Activated CD4-positive, alpha-beta T cell treated with anti-CD3 and anti-CD28 coated beads for 24 hours (primary cell): ENCODE data around the gene SPOCK1.
"Not testable (repeated sequence)": the region's sequence is repeated elsewhere in the genome, so short reads cannot be mapped to it uniquely, and the experiment has no call there.

Source experiments
- DNase-seq, 2 donors: peaks; one replicate each; pipeline ENCODE4 v3.0.0-alpha.2; 2020; ENCODE audit warnings: low read depth in 2 of 2

SPOCK1 gene

GRCh38 chr5:137395011-137395755, 103.9 kb downstream of the SPOCK1 start:
- no peak for DNase-seq

DNA sequence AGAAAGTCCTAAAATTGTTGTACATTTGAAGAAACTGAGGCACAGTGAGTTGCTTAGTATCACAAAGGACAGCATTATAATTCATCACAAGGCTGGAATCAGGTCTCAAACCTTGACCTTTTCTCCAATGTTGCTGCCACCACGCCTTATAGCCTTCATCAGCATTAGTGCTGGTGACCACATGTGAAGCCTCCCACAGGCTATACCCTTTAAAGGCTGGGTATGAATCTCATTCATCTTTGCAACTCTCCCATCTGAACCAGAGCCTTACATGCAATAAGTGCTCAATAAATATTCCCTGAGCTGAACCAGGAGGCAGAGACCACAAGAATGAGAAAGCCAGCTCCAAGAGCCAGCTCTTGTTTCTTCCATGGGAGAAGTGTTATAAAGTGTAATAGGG, 104.7 kb downstream of the SPOCK1 start:
- DNase-seq: no peak

- no peak for DNase-seq
These were observed 105.7 kb downstream of the SPOCK1 start for GRCh38 chr5:137393196-137393993.

DNA sequence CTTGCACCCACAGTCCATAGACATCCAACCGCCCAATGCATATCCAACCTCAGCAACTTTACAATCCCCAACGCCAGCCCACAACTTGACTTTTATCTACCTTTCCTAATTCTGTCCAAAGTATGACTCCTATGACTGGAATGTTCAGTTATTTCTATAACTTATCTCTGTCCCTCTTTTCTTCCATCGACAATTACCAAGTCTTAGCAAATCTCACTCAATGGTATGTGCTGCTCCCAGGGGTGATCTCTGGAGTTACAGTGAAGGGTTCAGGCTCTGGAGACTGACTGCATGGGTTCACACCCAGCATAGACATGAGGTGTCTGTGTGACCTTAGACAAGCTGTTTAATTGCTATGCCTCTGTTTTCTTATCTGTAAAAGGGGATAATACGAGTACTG, 106.9 kb downstream of the SPOCK1 start:
- DNase-seq: no peak

DNA sequence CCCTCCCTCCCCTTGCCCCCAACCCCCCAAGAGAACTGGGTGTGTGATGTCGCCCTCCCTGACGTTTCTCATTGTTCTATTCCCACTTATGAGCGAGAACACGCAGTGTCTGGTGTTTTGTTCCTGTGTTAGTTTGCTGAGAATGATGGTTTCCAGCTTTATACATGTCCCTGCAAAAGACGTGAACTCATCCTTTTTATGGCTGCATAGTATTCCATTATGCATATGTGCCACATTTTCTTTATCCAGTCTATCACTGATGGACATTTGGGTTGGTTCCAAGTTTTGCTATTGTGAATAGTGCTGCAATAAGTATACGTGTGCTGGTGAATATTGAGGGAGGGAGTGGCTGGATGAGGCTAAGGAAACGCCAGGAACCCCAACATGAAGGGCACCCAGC, 108.1 kb downstream of the SPOCK1 start:
- not testable (repeated sequence) for DNase-seq

GRCh38 chr5:137389042-137389441, 110.1 kb downstream of the SPOCK1 start:
- no peak for DNase-seq

DNA sequence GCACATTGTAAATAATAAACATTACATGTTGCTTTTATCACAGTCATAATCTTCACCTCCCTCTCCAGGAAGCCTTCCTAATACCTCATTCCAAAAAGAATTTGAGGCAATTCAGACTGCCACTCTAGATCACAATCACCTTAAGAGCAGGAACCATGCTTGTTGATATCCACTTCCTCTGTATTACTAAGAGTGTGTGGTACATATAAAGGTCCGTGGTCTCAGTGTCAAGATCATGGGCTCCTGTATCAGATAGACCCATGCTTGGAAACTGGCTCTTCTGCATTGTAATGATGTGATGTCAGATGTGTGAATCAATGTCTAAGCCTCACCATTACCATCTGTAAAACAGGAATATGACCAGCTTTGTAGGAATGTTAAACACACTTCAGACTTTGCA, 114.1 kb downstream of the SPOCK1 start:
- DNase-seq: no peak

GRCh38 chr5:137383909-137384308, 115.2 kb downstream of the SPOCK1 start:
- DNase-seq: no peak

DNA sequence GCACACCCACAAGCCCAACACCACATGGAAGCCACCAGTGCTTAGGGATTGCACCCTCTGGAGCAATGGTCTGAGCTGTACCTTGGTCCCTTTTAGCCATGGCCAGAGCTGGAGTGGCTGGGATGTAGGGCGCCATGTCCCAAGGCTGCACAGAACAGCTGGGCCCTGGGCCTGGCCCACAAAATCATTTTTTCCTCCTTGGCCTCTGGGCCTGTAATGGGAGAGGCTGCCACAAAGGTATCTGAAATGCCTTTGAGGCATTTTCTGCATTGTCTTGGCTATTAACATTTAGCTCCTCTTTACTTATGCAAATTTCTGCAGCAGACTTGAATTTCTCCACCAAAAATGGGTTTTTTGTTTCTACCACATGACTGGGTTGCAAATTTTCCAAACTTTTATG, 117.6 kb downstream of the SPOCK1 start:
- no peak for DNase-seq

GRCh38 chr5:137379555-137380286, 119.4 kb downstream of the SPOCK1 start:
- DNase-seq: no peak

- no peak for DNase-seq
These were observed 123.2 kb downstream of the SPOCK1 start for GRCh38 chr5:137375741-137376526.

GRCh38 chr5:137374110-137374714, 124.9 kb downstream of the SPOCK1 start:
- no peak for DNase-seq

- DNase-seq: no peak
These were observed 126.4 kb downstream of the SPOCK1 start for GRCh38 chr5:137372773-137373160.

DNA sequence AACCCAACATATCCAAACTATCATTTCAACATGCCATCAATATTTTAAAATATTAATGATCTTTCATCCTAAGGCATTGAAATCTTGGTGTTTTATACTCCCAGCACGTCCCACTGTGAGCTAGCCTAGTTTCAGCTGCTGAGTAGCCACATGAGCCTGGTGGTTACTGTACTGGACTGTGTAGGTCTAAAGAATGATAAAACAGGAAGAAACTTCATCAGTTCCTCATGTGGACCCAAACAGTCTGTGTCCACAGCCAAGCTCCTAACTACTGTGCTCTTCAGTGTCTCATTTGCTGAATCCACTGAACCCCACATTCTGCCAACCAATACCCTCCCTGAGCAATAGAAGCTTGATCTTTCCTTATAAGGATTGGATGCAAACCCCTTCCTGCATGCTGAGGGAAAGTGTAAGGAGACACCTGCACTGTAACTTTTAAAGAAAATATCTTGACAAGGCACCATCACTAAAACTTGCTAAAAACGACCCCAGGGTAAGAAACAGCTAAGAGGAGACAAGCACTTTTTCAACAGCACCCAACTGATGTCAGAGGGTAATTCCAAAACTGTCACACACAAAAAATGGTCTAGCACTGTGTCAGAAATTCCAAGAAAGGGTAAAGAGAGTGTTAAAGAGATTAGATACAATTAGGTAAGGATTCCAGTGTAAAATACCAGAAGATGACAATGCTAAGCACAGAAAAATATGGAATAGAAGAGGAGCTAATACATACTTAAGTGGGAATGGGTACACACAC, 126.9 kb downstream of the SPOCK1 start:
- DNase-seq: no peak

DNA sequence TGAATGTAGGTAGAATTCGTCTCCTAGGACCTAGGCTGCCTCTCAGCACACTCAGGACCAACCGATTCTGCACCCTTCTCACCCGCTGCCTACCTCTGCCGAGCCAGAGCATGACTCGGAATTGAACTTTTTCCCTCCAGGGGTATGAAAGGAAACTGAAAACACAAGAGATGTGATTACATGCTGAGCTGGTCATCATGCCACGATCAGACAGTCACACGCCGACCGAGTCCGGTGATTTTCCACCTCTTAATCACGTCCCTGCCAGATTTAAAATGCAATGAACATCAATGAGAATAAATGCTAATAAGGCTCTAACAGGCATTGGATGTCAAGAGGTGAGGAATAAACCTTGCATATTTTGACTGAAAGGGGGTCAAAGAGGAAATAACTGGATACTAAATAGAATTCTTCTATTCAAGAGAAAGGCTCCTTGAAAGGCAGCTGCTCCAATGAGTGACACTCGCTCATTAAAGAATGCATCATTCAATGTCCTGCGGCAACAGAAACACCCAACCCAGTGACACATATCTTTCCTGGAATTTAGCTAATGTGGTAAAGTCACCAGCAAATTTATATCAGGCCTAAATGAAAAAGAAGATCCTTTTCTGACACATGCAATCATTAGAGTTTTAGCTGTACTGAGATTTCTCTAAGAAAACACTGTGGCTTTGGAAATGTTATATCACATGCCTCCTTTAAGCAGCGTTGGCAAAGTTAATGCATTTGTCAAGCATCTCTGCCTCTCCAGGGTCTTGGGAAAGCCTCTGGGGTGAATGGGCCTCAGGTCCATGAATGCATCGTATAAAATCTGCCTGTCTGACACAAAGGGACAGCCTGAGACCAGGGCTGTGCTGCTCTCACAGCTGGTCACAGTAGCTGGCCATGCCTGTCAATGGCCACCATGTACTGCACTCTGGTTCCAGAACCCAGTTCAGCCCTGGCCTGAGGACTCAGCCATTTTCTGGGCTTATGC, 128.7 kb downstream of the SPOCK1 start:
- no peak for DNase-seq

DNA sequence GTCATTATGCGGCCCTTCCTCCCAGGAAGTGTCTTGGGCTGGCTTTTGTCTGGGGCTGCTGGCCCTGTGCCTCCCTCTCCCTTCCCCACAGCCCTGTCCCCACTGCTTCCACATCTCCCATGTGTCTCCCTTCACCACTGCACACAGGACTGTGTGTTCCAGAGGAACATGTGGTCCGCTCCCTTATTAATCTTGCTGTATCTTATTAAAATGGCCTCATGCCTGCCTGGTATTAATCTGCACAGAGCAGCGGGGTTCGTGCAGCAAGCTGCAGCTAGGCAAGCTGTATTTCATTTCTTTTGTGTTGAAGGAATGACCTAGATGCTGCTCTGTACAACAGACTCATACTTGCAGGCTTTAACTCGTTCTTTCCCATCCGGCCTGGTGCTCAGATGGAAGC, 130.5 kb downstream of the SPOCK1 start:
- no peak for DNase-seq

- no peak for DNase-seq
These were observed 131.2 kb downstream of the SPOCK1 start for GRCh38 chr5:137367951-137368350.

DNA sequence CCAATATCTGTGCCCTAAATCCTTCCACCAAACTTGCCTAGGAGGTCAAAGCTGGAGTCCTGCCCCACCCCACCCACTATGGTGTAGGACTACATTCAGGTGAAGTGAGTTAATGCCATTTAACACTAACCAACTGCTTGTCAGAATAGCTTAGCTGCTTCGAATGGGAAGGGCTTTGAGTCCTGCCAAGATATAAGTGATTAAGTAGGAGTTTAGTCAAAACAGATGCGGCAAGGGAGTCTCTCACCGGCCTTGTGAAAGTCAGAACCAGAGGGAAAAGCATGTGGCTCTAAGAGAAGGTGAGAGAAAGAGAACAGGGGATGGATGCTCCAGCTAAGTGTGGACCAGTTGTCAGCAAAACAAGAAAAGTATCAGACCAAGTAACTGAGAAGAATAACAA, 132.6 kb downstream of the SPOCK1 start:
- DNase-seq: no peak

DNA sequence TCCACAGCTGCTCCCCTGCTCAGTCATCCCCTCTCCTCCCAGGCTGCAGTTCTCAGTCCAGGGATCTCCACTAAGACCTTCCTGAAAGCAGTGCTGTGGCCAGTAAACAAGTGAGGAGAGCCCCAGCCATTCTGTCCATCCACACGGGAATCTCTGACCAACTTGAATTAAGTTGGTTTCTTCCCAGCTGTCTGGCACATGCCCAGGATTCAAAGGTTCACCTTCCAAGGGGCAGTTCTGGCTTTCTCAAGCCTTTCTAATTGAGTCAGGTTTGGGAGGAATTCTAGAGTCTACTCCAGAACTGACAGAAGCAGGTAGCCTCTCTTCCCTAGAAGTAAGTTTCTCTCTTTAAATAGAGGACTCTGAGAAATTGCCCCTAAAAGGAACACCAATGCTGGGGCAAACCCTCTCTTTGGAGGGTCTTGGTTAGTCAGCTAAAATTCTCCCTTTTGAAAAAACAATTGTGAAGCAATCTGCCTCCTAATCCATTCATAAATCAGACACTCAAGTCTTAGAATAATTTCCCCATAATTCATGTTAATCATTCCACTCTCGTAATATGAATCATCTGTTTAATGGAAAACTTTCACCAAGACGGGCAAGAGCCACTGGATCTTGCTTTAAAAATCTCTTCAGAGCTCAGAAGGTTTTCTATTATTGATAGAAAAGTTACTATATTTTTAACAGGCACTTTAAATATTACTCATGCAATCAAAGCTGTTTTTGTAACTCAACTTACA, 133.8 kb downstream of the SPOCK1 start:
- no peak for DNase-seq
